KG1 (cell line): ENCODE data around the gene CTBP1.

ENCODE experiments used
- DNase-seq: peaks from one replicate; lab custom pipeline; 2025; lab: John Stamatoyannopoulos, UW

CTBP1 gene

DNA sequence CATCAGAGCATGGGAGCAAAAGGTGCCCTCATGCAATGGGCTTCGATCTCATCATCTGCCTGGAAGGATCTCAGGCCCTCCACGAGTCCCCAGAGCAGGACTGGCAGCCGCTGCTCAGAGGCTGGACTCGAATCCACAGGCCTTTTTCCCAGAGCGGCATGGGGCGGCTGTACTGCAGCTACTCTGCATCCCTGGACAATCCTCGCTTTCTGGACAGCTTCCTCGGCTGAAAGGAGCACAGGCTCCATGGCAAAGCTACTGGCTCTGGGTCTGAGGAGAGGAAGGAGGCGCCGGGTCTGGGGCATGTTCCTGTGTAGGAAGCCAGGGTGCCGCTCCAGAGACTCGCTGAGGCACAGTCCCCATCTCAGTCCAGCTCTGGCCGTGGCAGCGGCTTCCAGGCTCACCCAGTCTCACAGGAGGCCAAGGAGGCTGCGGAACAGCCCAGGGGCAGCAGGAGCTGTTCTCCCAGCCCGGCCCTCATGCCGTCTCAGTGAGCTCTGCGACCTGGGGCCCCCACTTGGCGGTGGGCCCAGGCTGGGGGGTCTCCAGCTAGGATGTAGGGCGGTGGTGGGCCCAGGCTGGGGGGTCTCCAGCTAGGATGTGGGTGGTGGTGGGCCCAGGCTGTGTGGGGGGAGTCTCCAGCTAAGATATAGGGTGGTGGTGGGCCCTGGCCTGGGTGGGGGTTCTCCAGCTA is 73.8 kb downstream of the CTBP1 start:
- no peak for DNase-seq

DNA sequence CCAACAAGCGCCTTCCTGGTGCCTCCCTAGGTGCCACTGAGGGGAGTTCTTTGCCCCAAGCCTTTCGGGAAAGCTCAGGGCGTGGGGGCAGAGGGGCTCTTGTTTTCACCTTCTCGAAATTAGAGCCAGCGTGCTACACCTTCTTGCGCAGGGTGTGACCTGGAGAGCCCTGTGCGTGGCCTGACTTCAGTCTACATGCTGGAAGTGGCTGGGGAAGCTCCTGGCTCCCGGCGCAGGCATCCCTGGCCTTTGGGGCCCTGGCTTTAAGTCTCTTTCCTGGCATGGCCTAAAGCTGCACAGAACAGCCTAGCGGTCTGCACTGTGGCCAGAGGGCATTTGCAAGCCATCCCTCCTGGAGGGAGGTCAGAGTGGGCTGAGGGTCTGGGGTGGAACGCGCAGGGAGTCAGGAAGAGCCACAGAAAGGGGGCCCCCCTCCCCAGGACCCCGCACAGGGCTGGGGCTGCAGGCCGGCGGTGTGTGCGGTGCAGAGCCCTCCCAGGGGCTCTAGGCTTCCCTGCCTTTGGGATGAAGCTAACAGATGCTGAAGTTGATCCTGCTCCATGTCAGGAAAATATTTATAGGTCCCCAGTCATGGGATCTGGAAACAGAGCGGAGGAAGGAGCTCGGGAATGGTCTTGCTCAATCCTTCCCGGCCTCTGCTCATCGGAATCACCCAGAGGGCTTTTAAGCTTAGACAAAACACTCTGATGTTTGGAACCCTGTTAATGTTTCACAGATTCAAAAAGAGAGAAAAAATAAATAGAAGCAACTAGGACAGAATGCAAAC is 75.8 kb downstream of the CTBP1 start:
- no peak for DNase-seq

DNA sequence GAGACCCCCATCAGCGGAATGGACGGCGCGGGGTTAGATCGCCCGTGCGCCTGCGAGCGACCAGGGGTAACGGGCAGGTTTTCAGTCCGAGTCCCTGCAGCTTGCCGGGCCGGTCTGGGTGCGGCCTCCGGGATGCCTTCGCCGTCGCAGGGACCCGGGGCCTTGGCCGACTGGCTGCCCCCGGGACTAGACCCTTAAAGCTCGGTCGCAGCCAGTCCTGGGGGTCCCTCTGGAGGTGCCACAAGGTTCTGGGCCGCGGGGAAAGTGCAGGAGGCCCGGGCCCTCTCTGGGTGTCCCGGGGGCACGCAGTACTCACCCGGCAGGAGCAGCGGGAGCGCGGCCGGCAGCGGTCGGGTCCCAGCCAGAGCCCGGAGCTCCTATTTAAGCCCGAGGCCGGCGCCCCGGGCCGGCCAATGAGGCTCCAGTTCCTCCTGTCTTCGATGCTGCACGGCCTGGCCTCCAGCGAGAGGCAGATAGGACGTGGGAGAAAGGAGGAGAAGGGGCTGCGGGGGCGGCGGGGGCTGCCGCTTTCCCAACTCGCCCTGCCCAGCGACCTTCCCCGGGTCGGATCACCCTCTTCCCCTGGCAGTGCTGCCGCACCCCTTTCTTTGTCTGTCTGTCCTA is 76.6 kb downstream of the CTBP1 start, which contains the start of gene SPON2:
Gene SPON2, minus strand, starts transcription at position 356 of the 624 bp plus-strand sequence.
- no peak for DNase-seq

DNA sequence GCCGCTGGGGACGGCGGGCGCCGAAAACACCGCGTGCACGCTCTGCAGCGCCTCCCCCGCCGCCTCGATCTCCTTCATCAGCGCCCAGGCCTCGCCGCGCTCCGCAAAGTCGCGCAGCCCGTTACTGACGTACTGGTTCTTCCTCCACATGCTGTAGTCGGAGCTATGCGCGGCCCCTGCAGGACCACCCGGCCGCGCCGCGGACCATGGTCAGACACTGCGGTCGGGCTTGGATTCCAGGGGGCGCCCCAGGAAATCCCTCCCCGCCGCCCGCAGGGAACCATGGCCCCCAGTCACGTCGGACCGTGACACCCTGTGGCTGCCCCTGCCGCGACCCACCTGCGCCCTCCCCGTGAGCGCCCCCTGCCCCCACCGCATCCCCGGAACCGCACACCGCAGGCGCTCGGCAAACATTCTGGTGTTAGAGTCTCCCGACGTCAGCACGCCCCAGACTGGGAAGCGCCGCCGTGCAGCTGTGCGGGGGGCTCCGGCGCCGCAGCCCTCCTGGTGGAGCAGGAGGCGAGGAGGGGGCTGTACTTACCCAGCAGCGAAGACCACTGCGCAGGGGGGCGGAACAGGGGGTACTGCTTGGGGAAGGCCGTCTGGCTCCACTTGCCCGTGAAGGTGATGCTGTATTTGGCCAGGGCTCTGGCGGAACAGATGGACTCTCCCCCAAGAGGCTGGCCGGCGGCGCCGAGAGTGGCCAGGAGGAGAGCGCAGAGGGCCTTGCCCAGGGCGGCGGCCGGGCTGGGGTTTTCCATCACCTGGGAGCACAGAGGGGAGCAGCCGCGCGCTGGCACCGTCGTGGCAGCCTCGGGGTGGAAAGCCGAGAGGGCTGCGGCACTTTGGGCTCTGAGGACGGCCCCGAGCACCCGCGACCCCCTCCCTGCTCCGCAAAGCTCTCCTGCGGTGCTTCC is 77.4 kb downstream of the CTBP1 start:
- no peak for DNase-seq

DNA sequence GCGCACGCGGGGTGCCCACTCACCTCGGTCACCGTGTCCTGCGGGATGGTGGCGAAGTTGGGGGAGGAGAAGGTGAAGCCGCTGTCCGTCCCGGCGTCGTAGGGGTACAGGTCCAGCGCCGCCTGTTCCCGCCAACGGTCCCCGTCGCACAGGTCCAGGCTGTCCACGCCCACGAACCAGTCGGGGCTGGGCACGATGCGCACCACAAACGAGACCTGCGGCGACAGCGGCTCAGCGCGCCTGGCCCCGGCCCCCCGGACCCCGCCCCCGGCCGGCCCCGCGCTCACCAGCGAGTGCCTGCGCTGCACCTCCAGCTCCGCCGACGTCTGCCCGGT is 78.0 kb downstream of the CTBP1 start:
- DNase-seq, result no peak

DNA sequence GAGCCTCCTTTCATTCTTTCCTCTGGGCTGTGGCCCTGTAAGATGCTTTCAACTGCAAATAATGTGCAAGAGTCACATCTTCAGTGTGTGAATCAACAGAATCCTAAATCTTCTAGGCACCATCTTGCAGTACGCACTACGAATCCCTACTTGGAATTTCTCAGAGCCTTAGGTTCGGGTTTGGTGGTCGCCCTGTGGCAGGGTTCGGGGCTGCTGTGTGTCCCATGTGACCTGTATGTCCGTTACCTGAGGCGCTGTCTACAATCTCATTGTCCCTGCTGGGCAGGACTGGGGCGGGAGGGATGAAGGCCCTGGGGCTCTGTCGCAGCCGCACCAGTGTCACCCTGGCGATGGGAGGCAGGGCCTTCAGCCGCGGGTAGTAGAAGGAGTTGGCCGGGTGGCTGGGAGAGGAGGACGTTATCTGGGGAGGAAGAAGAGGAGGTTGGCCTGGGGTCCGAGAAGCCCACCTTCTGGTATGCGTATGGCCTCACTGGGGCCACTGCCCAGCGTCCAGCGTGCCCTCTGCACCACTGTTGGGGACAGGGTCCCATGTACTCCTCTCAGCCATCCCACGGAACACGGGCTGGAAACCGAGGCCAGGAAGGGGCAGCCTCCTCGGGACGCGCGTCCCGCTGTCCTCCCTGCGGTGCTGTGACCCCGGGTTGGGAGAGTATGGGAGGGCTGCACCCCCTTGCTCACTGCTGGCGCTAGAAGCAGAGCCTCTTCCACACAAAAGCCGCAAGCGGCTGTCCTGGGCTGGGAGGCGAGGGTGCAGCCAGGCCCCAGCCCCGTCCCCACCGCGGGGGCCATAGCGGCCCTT is 78.6 kb downstream of the CTBP1 start:
- no peak for DNase-seq

DNA sequence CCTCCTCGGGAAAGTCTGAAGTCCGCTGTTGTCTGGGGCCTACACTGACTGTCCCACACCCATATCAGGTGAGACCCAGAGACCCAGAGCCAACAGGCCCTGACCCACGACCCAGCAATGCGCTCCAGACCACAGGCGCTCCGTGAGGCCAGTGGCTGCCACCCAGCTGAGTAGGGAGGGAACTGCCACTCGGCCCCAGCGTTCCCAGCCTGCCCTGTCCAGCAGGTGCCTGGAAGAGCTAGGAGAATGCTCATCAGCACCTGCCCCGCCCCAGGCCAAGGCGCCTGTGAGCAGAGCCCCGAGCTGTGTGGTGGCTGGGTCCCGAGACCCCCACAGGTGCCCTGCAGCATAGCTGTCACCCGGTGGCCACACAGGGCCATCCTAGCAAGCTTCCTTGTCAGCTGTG is 79.2 kb downstream of the CTBP1 start:
- no peak for DNase-seq

DNA sequence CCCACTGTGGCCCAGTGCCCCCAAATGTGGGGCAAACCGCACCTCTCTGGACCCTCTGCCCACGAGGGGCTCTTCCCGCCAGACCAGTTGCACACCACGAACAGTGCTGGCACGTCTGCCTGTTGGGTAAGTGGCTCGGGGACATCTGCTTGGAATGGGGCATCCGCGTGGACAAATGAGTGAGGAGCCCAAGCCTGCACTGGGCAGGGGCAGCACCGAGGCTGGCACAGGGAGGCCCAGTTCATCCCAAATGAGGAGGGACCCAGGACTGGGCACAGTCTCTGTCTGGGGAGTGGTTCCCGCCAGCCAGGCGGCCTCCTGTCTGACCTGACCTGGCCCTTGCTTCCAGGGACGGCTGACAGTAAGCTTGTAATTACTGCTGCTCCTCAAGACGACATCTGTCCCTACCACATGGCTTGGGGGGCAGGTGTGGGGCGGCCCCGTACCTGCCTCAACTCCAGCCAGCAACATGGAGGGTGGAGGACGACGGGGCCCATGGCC is 79.7 kb downstream of the CTBP1 start:
- no peak for DNase-seq

DNA sequence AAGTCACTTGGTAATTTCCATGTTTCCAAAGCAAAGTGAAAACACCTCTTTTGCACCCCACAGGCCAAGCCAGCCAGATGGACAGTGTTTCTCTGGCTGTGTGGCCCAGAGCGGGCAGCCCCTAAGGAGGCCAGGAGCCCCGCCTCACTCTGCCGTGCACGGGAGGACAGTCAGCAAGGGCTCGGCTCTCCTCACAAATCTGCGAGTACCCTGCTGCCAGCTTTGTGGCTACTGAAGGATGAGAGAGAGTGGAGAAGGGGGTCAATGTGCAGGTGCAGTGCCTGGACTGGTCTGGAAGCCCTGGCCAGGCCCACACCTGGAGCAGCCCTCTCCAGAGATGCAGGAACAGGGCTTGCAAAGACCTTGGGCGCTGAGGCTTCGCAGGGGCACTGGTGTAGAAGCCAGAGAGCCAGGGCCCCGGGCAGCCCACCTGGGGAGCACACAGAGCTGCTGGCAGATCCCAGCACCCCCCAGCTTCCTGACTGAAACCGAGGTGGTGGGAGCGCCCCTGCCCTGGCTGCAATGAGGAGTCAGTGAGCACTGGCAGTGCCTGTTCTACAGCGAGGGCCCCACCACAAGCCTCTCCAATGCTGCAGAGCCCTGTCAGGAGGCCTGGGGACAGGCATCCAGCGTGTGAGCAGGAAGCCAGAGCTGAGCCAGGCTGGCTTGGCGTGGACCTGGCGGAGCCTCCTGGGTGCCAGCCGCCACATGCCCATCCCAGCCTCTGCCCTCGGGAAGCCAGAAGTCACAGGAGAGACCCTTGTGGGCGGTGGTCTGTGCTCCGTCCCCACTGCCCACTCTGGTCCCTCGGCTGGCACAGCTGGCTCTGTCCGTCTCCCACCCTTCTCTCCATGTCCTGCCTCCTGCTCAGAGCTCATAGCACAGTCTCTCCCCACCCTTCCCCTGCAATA is 80.5 kb downstream of the CTBP1 start:
- DNase-seq, result no peak

DNA sequence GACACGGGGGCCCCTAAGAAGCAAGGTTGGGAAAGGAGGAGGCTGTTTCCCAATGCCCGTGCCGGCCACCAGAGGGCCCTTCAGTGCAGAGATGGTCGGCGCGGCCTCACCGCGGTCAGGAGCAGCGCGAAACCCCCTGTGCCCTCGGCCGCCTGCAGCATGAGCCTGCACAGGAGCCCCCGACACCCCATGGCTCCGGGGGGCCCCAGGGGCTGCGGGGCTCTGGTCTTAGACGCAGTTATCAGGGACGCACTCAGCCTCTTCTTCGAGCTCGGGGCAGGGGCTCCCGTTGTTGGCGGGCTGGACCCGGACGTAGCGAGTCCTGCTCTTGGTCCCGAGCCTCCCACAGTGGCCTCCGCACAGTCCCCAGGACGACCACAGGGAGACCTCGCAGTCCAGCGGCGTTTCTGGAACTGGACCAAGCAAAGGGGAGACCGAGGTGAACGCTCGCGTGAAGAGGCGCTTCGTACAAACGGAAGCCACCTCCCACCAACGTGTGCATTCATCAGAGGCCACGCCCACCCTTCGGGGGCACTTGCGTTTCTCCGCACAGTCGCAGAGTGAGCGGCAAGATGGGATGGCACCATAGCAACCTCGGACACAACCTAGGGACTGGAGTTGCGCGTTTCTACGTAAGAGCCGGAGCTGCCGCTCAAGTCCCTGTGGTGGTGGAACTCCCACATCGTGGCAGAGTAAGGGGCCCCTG is 81.5 kb downstream of the CTBP1 start:
- DNase-seq, result peak; percentile 39

DNA sequence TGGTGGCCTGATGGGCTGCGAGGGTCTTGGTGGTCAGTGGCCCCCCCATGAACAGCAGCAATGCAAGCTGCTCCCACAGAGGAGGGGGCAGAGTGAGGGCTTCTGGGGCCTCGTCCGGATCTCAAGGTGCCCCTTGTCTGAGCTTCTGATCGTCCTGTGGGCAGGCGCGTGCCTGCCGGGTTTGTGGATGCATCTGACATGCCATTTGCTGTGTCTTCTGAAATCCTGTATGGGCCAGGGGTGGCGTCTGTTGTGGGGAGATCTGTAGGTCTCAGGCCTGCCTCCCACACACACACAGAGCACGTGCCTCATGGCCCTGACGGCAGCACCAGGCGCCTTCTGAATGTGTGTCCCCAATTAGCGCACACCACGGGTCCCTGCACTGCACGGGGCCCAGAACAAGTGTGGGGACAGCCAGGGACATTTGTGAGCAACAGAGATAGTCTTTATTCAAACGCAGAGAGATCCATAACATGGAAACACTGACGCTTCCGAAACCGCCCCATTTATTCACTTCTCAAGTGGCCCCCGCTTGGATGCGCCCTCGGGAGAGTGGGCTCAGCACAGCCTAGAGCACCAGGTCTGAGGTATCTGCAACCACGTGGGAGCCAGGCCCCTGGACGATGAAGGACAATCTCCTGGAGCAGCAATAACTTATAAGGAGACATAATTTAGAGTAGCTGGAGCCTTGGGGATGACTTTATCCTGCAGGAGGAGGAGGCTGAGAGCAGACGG is 82.3 kb downstream of the CTBP1 start:
- no peak for DNase-seq

DNA sequence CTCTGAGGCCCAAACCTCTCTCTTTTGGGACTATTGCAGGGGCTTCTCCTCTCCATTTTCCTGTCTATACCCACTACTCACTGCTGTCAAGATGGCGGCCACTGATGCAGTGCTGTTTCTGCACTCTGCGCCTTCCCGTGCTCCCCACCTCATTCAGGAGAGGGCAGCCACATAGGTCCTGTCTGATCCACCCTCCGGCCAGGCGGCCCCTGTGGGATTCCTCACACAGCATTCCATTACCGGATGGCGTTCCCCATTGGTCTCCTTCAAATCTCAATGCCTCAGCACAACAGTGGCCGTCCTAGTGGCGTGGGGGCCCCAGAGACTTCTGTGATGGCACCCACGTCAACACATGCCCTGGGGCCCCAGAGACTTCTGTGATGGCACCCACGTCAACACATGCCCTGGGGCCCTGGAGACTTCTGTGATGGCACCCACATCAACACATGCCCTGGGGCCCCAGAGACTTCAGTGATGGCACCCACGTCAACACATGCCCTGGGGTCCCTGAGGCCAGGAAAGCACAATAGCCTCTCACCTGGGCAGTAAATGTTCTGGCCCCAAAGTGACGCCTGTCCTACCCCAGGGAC is 83.9 kb downstream of the CTBP1 start:
- no peak for DNase-seq

DNA sequence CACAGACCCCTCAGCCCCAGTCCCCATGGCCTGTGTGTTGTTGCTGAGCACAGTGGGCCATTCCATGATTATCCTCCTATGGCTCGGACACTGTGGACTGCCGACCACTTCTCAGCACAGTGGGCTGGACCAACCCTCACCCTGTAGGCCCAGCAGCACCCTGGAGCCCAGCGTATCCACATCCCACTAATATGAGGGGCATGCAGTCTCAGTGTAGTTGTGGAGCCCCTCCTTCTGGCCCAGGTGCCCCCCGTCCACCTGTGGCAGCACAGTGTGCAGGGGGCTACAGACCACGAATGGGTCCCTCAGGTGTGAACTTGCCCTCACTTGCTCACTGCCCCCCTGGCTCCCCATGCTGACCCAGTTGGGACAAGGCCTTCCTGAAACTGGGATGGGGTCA is 84.5 kb downstream of the CTBP1 start:
- DNase-seq, result no peak

DNA sequence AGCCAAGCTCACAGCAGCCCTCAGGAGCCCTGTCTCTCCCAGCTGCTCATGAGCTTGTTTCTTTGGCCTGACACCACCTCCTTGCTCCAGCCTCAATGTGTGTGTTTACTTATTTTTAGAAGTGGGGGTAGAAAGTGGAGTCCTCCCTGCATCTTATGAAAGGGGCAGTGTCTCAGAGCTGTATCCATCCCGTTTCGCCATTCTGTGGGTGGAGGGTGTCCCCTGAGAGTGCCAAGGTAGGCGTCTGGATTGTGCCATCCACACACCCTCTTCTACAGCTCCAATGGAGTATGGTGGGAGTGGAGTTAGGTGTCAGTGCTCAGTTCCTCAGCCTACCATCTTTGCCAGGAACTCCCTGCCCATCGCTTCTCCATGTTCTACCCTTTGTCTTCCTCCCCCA is 84.9 kb downstream of the CTBP1 start:
- DNase-seq, result no peak
